GM23338 (cell line): ENCODE measurements around the gene CH25H. TPM values are rescaled to one million over a fixed set of nuclear protein-coding genes. Genes with fewer than 3 reads are reported as not detected.
A peak's percentile ranks its signal among the peaks of the same experiment; 100 is the strongest.

ENCODE experiments used
- ATAC-seq: fragments of 200-7000 bp; cut with Tn5 transposase; 3 replicates; pipeline ENCODE4 v1.9.1; 2020
- DNase-seq: peaks from one replicate; pipeline ENCODE4 v3.0.0-alpha.2; 2015; ENCODE audit warnings: low spot score
- H2AFZ ChIP-seq: fragments of 200-600 bp; sonication (generic); 2 replicates; pipeline ENCODE4 v1.8.0; 2016; ENCODE audit warnings: antibody characterized with exemption, mild to moderate bottlenecking, moderate library complexity
- H3F3A ChIP-seq: fragments of 200-600 bp; sonication (generic); replicated peaks from 2 replicates; pipeline ENCODE4 v1.8.0; 2017; ENCODE audit warnings: antibody characterized with exemption, mixed run types, low read depth
- H3K27ac ChIP-seq: fragments of 200-600 bp; sonication (generic); 2 replicates; pipeline ENCODE4 v1.6.1; 2016; ENCODE audit warnings: low read depth
- H3K27me3 ChIP-seq: fragments of 200-600 bp; sonication (generic); 2 replicates; pipeline ENCODE4 v1.8.0; 2016; ENCODE audit warnings: mild to moderate bottlenecking, mixed run types, moderate library complexity; ENCODE audit not compliant: insufficient read depth
- H3K36me3 ChIP-seq: fragments of 200-600 bp; sonication (generic); 2 replicates; pipeline ENCODE4 v1.8.0; 2016; ENCODE audit warnings: mild to moderate bottlenecking; ENCODE audit not compliant: insufficient read depth
- H3K4me1 ChIP-seq: fragments of 200-600 bp; sonication (generic); 2 replicates; pipeline ENCODE4 v1.8.0; 2016; ENCODE audit warnings: mild to moderate bottlenecking, moderate library complexity; ENCODE audit not compliant: insufficient read depth
- H3K4me2 ChIP-seq: fragments of 200-600 bp; sonication (generic); 2 replicates; pipeline ENCODE4 v1.7.1; 2017; ENCODE audit warnings: mixed run types
- H3K4me3 ChIP-seq: fragments of 200-600 bp; sonication (generic); 2 replicates; pipeline ENCODE4 v1.6.1; 2016; ENCODE audit warnings: mixed run types
- H3K79me2 ChIP-seq: fragments of 200-600 bp; sonication (generic); replicated peaks from 2 replicates; pipeline ENCODE4 v1.8.0; 2017; ENCODE audit warnings: mild to moderate bottlenecking; ENCODE audit not compliant: insufficient read depth
- H3K9me2 ChIP-seq: fragments of 200-600 bp; sonication (generic); 2 replicates; pipeline ENCODE4 v1.8.0; 2017; ENCODE audit not compliant: insufficient read depth
- H4K20me1 ChIP-seq: fragments of 200-600 bp; sonication (generic); replicated peaks from 2 replicates; pipeline ENCODE4 v1.8.0; 2017; ENCODE audit warnings: mild to moderate bottlenecking; ENCODE audit not compliant: insufficient read depth
- H3K27ac Mint-ChIP-seq: 2 replicates; pipeline ENCODE4 v1.8.0; 2020; ENCODE audit warnings: inconsistent platforms, mild to moderate bottlenecking, moderate library complexity, mixed read lengths
- H3K27me3 Mint-ChIP-seq: 3 replicates; pipeline ENCODE4 v1.8.0; 2022; ENCODE audit warnings: low read depth, mild to moderate bottlenecking, moderate library complexity, mixed read lengths, inconsistent platforms; ENCODE audit not compliant: insufficient read depth, poor library complexity
- H3K36me3 Mint-ChIP-seq: 3 replicates; pipeline ENCODE4 v1.8.0; 2021; ENCODE audit warnings: low read depth, mild to moderate bottlenecking, inconsistent platforms, moderate library complexity, mixed read lengths
- H3K4me1 Mint-ChIP-seq: 3 replicates; pipeline ENCODE4 v1.8.0; 2020; ENCODE audit warnings: mild to moderate bottlenecking, inconsistent platforms, mixed read lengths
- H3K4me3 Mint-ChIP-seq: 3 replicates; pipeline ENCODE4 v1.8.0; 2021; ENCODE audit warnings: moderate library complexity, mild to moderate bottlenecking, inconsistent platforms, mixed read lengths
- H3K9me3 Mint-ChIP-seq: 3 replicates; pipeline ENCODE4 v1.8.0; 2020; ENCODE audit warnings: moderate library complexity, mild to moderate bottlenecking, inconsistent platforms, mixed read lengths
- CREB1 ChIP-seq: fragments of 250-450 bp; sonication (Bioruptor Pico); IDR thresholded peaks from 2 replicates; pipeline ENCODE4 v1.5.0; 2020; ENCODE audit warnings: low read depth, mild to moderate bottlenecking, moderate library complexity
- CTCF ChIP-seq, 2 experiments: fragments of 200-600 bp in 1 of 2; sonication (generic) in 1 of 2; conservative IDR thresholded peaks; 2 replicates each; pipeline versions ENCODE4 v1.5.1 to v1.6.1; 2016 to 2017; ENCODE audit warnings: antibody characterized with exemption in 2 of 2, low read depth in 2 of 2, mild to moderate bottlenecking in 2 of 2, moderate library complexity in 1 of 2
- ETS1 ChIP-seq: IDR thresholded peaks from 2 replicates; pipeline ENCODE4 v1.6.1; 2016; ENCODE audit warnings: antibody characterized with exemption
- EZH2 ChIP-seq: fragments of 200-600 bp; sonication (generic); IDR thresholded peaks from one replicate; pipeline ENCODE4 v1.8.0; 2017; ENCODE audit warnings: antibody characterized with exemption, mild to moderate bottlenecking, low read depth; ENCODE audit not compliant: unreplicated experiment
- EZH2phosphoT487 ChIP-seq: fragments of 200-600 bp; sonication (generic); IDR thresholded peaks from one replicate; pipeline ENCODE4 v1.8.1; 2018; ENCODE audit warnings: antibody characterized with exemption; ENCODE audit not compliant: unreplicated experiment
- JUNB ChIP-seq: IDR thresholded peaks from one replicate; pipeline ENCODE4 v1.6.1; 2016; ENCODE audit warnings: antibody characterized with exemption; ENCODE audit not compliant: unreplicated experiment
- POLR2AphosphoS5 ChIP-seq: IDR thresholded peaks from 2 replicates; pipeline ENCODE4 v1.6.1; 2016; ENCODE audit warnings: antibody characterized with exemption, low read depth
- STAT1 ChIP-seq: IDR thresholded peaks from one replicate; pipeline ENCODE4 v1.6.1; 2016; ENCODE audit warnings: antibody characterized with exemption; ENCODE audit not compliant: unreplicated experiment
- ZNF114 ChIP-seq: fragments of 250-450 bp; sonication (Bioruptor Pico); IDR thresholded peaks from 2 replicates; pipeline ENCODE4 v1.5.0; 2020; ENCODE audit warnings: mild to moderate bottlenecking, moderate library complexity
- ZNF331 ChIP-seq: fragments of 250-450 bp; sonication (Bioruptor Pico); IDR thresholded peaks from 2 replicates; pipeline ENCODE4 v1.5.0; 2020; ENCODE audit warnings: low read depth, mild to moderate bottlenecking, moderate library complexity
- polyA plus RNA-seq: library from polyadenylated mRNA; unstranded; fragments of >200 nt; fragmentation: Nextera tagmentation; extraction: Ambion mirVana; gene quantifications from 2 replicates; pipeline ENCODE4 v1.2.1, GENCODE V29; 2016
- total RNA-seq: library from RNA; depleted of rRNA; stranded (reverse); fragments of >200 nt; shearing (Covaris generic); gene quantifications from 2 replicates; pipeline ENCODE4 v1.2.3, GENCODE V29; 2014
- TF ChIP-seq, protein P1 (sequence below): fragments of 250-450 bp; sonication (Bioruptor Pico); IDR thresholded peaks from 2 replicates; pipeline ENCODE4 v1.5.0; 2020; ENCODE audit warnings: mild to moderate bottlenecking, moderate library complexity

CH25H gene
- total and polyA plus RNA-seq, 2 experiments from 2014 or later, result 1.3 to 1.7 TPM

DNA sequence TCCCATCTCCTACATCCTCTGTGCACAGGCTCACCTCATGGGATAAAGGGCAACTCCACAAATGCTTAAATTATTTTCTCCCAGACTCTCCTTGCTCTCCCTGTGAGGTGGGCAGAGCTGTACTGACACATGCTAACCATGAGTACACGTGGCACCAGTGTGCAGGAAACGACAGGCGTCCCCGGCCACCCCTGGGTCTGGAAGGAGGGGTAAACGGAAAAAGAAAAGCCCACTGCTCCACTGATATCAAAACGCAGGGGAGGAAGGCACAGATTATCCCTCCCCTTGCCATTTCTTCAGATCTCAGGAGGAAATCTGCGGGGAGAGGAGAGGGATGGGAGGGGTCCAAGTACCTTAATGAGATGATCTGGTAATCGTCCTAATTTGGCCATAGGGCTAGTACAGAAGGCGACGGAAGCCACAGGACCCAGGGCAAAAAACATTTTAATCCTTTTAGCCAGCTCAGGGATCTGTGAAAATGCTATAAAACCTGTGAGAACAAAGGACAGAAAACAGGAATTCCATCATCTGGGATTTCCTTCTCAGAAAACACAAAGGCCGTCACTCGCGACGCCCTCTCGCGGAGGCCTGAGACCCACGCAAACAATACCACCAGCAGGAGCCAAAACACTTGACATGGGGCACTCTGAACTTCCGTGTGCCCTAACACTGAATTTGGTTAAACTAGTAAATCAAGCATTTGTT lies 17.8 kb upstream of the CH25H start:
- H3K4me1 ChIP-seq, result peaks cover 12% of the 10 kb centered on the region
- H4K20me1 ChIP-seq, result no peaks in the 10 kb centered on the region
- peaks cover 25% of the 10 kb centered on the region for H3K36me3 ChIP-seq
- no peak overlapping the region for H3K4me3 Mint-ChIP-seq
- H2AFZ ChIP-seq, result no peak overlapping the region
- peak overlapping the region; percentile 48; the same call in 1 of the 2 replicates for H3K27ac Mint-ChIP-seq
- TF ChIP-seq EZH2 (no peak), ZNF331 (CRISPR knock-in tag) (no peak), JUNB (no peak), CREB1 (no peak), ETS1 (no peak), CTCF (conservative IDR thresholded peaks at IDR 0.05; ENCODE audit: low read depth in 2 of 2) (peak; percentile 27 to 41; a peak in 3 of 4 replicates)
- H3K4me3 ChIP-seq, result no peak overlapping the region
- no peaks in the 10 kb centered on the region for H3F3A ChIP-seq
- H3K9me2 ChIP-seq, result no peaks in the 10 kb centered on the region
- H3K4me2 ChIP-seq, result no peak overlapping the region
- peaks cover 33% of the 10 kb centered on the region for H3K36me3 Mint-ChIP-seq
- H3K79me2 ChIP-seq, result no peaks in the 10 kb centered on the region
- H3K9me3 Mint-ChIP-seq, result peaks cover 17% of the 10 kb centered on the region
- H3K27me3 Mint-ChIP-seq, result peaks cover 3% of the 10 kb centered on the region
- no peak overlapping the region for H3K27ac ChIP-seq
- ATAC-seq (no peak; the same call in 2 of the 3 replicates), DNase-seq (no peak)
- no peaks in the 10 kb centered on the region for H3K27me3 ChIP-seq
- peaks cover 31% of the 10 kb centered on the region for H3K4me1 Mint-ChIP-seq

GRCh38 chr10:89221919-89222318 lies 14.8 kb upstream of the CH25H start:
- no peaks in the 10 kb centered on the region for H3K9me3 Mint-ChIP-seq
- peaks cover 7% of the 10 kb centered on the region for H3K27me3 Mint-ChIP-seq
- Histone ChIP-seq H2AFZ (no peak overlapping the region), H3K4me3 (no peak overlapping the region), H4K20me1 (no peaks in the 10 kb centered on the region), H3F3A (no peaks in the 10 kb centered on the region), H3K27me3 (no peaks in the 10 kb centered on the region), H3K4me2 (no peak overlapping the region), H3K36me3 (peaks cover 4% of the 10 kb centered on the region), H3K27ac (0 out of 2 replicates have a peak overlapping the region, but pooled peaks have one; percentile 27), H3K79me2 (no peaks in the 10 kb centered on the region), H3K9me2 (no peaks in the 10 kb centered on the region), H3K4me1 (peaks cover 12% of the 10 kb centered on the region)
- DNase-seq (no peak), ATAC-seq (no peak)
- peaks cover 6% of the 10 kb centered on the region; the same call in 1 of the 3 replicates for H3K36me3 Mint-ChIP-seq
- peak overlapping the region; percentile 39; the same call in 1 of the 2 replicates for H3K27ac Mint-ChIP-seq
- peaks cover 37% of the 10 kb centered on the region for H3K4me1 Mint-ChIP-seq
- no peak overlapping the region for H3K4me3 Mint-ChIP-seq
- TF ChIP-seq EZH2phosphoT487 (no peak), EZH2 (no peak), POLR2AphosphoS5 (no peak), ETS1 (no peak), STAT1 (no peak), ZNF114 (CRISPR knock-in tag) (no peak)
- TF ChIP-seq, protein P1, sequence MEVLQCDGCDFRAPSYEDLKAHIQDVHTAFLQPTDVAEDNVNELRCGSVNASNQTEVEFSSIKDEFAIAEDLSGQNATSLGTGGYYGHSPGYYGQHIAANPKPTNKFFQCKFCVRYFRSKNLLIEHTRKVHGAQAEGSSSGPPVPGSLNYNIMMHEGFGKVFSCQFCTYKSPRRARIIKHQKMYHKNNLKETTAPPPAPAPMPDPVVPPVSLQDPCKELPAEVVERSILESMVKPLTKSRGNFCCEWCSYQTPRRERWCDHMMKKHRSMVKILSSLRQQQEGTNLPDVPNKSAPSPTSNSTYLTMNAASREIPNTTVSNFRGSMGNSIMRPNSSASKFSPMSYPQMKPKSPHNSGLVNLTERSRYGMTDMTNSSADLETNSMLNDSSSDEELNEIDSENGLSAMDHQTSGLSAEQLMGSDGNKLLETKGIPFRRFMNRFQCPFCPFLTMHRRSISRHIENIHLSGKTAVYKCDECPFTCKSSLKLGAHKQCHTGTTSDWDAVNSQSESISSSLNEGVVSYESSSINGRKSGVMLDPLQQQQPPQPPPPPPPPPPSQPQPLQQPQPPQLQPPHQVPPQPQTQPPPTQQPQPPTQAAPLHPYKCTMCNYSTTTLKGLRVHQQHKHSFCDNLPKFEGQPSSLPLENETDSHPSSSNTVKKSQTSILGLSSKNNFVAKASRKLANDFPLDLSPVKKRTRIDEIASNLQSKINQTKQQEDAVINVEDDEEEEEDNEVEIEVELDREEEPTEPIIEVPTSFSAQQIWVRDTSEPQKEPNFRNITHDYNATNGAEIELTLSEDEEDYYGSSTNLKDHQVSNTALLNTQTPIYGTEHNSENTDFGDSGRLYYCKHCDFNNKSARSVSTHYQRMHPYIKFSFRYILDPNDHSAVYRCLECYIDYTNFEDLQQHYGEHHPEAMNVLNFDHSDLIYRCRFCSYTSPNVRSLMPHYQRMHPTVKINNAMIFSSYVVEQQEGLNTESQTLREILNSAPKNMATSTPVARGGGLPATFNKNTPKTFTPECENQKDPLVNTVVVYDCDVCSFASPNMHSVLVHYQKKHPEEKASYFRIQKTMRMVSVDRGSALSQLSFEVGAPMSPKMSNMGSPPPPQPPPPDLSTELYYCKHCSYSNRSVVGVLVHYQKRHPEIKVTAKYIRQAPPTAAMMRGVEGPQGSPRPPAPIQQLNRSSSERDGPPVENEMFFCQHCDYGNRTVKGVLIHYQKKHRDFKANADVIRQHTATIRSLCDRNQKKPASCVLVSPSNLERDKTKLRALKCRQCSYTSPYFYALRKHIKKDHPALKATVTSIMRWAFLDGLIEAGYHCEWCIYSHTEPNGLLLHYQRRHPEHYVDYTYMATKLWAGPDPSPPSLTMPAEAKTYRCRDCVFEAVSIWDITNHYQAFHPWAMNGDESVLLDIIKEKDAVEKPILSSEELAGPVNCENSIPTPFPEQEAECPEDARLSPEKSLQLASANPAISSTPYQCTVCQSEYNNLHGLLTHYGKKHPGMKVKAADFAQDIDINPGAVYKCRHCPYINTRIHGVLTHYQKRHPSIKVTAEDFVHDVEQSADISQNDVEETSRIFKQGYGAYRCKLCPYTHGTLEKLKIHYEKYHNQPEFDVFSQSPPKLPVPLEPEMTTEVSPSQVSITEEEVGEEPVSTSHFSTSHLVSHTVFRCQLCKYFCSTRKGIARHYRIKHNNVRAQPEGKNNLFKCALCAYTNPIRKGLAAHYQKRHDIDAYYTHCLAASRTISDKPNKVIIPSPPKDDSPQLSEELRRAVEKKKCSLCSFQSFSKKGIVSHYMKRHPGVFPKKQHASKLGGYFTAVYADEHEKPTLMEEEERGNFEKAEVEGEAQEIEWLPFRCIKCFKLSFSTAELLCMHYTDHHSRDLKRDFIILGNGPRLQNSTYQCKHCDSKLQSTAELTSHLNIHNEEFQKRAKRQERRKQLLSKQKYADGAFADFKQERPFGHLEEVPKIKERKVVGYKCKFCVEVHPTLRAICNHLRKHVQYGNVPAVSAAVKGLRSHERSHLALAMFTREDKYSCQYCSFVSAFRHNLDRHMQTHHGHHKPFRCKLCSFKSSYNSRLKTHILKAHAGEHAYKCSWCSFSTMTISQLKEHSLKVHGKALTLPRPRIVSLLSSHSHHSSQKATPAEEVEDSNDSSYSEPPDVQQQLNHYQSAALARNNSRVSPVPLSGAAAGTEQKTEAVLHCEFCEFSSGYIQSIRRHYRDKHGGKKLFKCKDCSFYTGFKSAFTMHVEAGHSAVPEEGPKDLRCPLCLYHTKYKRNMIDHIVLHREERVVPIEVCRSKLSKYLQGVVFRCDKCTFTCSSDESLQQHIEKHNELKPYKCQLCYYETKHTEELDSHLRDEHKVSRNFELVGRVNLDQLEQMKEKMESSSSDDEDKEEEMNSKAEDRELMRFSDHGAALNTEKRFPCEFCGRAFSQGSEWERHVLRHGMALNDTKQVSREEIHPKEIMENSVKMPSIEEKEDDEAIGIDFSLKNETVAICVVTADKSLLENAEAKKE, result no peak
